GM12878 (cell line): ENCODE results near the gene TRIM3. TPM values are rescaled to one million over a fixed set of nuclear protein-coding genes. Genes with fewer than 3 reads are reported as not detected.

Source experiments
- ATAC-seq: fragments of 200-7000 bp; cut with Tn5 transposase; 3 replicates; pipeline ENCODE4 v1.9.1; 2020; ENCODE audit warnings: mild to moderate bottlenecking, moderate library complexity
- BruUV-seq: library from RNA; stranded (reverse); fragments of 400-500 nt; replicated peaks from 2 replicates; lab custom pipeline; 2021; lab: Mats Ljungman, UMichigan
- CTCF ChIA-PET: fragments of 300-600 bp; sonication (Branson Sonifier 250); formaldehyde crosslinking; extraction: SDS; loops from one replicate; lab custom pipeline; 2021; ENCODE audit warnings: inconsistent platforms; lab: Yijun Ruan, JAX
- POLR2A ChIA-PET: fragments of 350-600 bp; formaldehyde crosslinking; extraction: SDS; loops from one replicate; lab custom pipeline; 2021; ENCODE audit warnings: inconsistent platforms; lab: Charles Lee
- RAD21 ChIA-PET: fragments of 300-600 bp; sonication (Branson Sonifier 250); formaldehyde crosslinking; loops from one replicate; lab custom pipeline; 2023; ENCODE audit warnings: antibody characterized with exemption; ENCODE audit not compliant: unreplicated experiment; lab: Charles Lee
- SMC1A ChIA-PET: fragments of 300-600 bp; sonication (Branson Sonifier 250); formaldehyde crosslinking; loops from one replicate; lab custom pipeline; 2023; ENCODE audit not compliant: unreplicated experiment, uncharacterized antibody; lab: Charles Lee
- DNase-seq: peaks from one replicate; pipeline ENCODE4 v3.0.0-alpha.2; 2011; ENCODE audit warnings: low read depth, low spot score
- FAIRE-seq: peaks from 3 replicates; lab custom pipeline; 2011; peaks lifted over from hg19 to GRCh38; lab: Jason Lieb, UNC
- H2AFZ ChIP-seq: 2 replicates; pipeline ENCODE4 v1.6.0; 2011; ENCODE audit warnings: low read depth, low read length, control low read depth; ENCODE audit not compliant: control insufficient read depth
- H3K27ac ChIP-seq: 2 replicates; pipeline ENCODE4 v1.5.1; 2011; ENCODE audit warnings: control low read depth; ENCODE audit not compliant: control insufficient read depth, insufficient read depth
- H3K27me3 ChIP-seq, 2 experiments: replicated peaks in 1 of 2; 2 replicates each; pipeline versions ENCODE4 v1.6.0 to v1.6.1; 2011; ENCODE audit warnings: low read length in 1 of 2; ENCODE audit not compliant: control insufficient read depth in 2 of 2, insufficient read depth in 2 of 2
- H3K36me3 ChIP-seq, 2 experiments: 2 replicates each; pipeline ENCODE4 v1.5.1; 2011; ENCODE audit warnings: low read length in 1 of 2; ENCODE audit not compliant: control insufficient read depth in 2 of 2, insufficient read depth in 2 of 2
- H3K4me1 ChIP-seq: 2 replicates; pipeline ENCODE4 v1.6.1; 2011; ENCODE audit warnings: mild to moderate bottlenecking, low read length, moderate library complexity, mixed read lengths; ENCODE audit not compliant: control insufficient read depth, insufficient read depth
- H3K4me2 ChIP-seq: 2 replicates; pipeline ENCODE4 v1.6.0; 2011; ENCODE audit warnings: control low read depth; ENCODE audit not compliant: control insufficient read depth, insufficient read depth
- H3K4me3 ChIP-seq: fragments of 200-600 bp; sonication (generic); 2 replicates; pipeline ENCODE4 v1.5.1; 2016
- H3K79me2 ChIP-seq: 2 replicates; pipeline ENCODE4 v1.6.0; 2011; ENCODE audit warnings: low read length; ENCODE audit not compliant: control insufficient read depth, insufficient read depth
- H3K9ac ChIP-seq: 2 replicates; pipeline ENCODE4 v1.8.0; 2011; ENCODE audit warnings: low read length, control low read depth, mixed read lengths; ENCODE audit not compliant: control insufficient read depth, insufficient read depth
- H3K9me3 ChIP-seq: replicated peaks from 3 replicates; pipeline ENCODE4 v1.5.1; 2011; ENCODE audit warnings: mild to moderate bottlenecking, low read length; ENCODE audit not compliant: control insufficient read depth, insufficient read depth
- H4K20me1 ChIP-seq: 2 replicates; pipeline ENCODE4 v1.6.0; 2011; ENCODE audit not compliant: control insufficient read depth, insufficient read depth
- IRF3 ChIP-seq: fragments of 450-650 bp; IDR thresholded peaks from 2 replicates; pipeline ENCODE4 v1.6.1; 2014; ENCODE audit warnings: mild to moderate bottlenecking
- IRF5 ChIP-seq: fragments of 450-650 bp; IDR thresholded peaks from 2 replicates; pipeline ENCODE4 v1.6.1; 2017; ENCODE audit warnings: borderline replicate concordance
- MYC ChIP-seq: IDR thresholded peaks from 2 replicates; pipeline ENCODE4 v1.6.1; 2011; ENCODE audit warnings: mild to moderate bottlenecking, low read length, moderate library complexity, inconsistent platforms; ENCODE audit not compliant: insufficient read depth, insufficient replicate concordance, insufficient read length, severe bottlenecking
- RAD21 ChIP-seq: IDR thresholded peaks from 2 replicates; pipeline ENCODE4 v1.6.1; 2011; ENCODE audit warnings: mild to moderate bottlenecking, low read depth, low read length, moderate library complexity; ENCODE audit not compliant: insufficient read depth
- RB1 ChIP-seq: fragments of 450-650 bp; formaldehyde crosslinking; IDR thresholded peaks from 2 replicates; pipeline ENCODE4 v1.6.1; 2017; ENCODE audit warnings: mild to moderate bottlenecking, borderline replicate concordance
- STAT1 ChIP-seq: fragments of 450-650 bp; conservative IDR thresholded peaks from 2 replicates; pipeline ENCODE4 v1.6.1; 2014; ENCODE audit warnings: antibody characterized with exemption, mild to moderate bottlenecking
- TARDBP ChIP-seq: IDR thresholded peaks from 2 replicates; pipeline ENCODE4 v1.6.1; 2016; ENCODE audit warnings: borderline replicate concordance
- ZNF384 ChIP-seq: IDR thresholded peaks from 2 replicates; pipeline ENCODE4 v1.6.1; 2012; ENCODE audit warnings: low read depth, mild to moderate bottlenecking, low read length, improper control_type of control experiment, borderline replicate concordance
- WGBS: methylation state at CpG from one replicate; pipeline ENCODE4 v1.1.6; 2016; ENCODE audit warnings: low lambda C conversion rate; ENCODE audit not compliant: insufficient replicate concordance, insufficient coverage; ENCODE audit errors: missing lambda C conversion rate; 5-methylcytosine and 5-hydroxymethylcytosine counted together
- in situ Hi-C: fragments of 300-500 bp; cut with MboI; formaldehyde crosslinking; loops from 9 replicates; pipeline ENCODE4 v1.14.3; 2018; ENCODE audit warnings: mixed read lengths
- intact Hi-C: fragments of 100-400 bp; cut with micrococcal nuclease; formaldehyde crosslinking; loops from one replicate; pipeline ENCODE4 v1.14.2; 2022; ENCODE audit not compliant: unreplicated experiment
- polyA plus RNA-seq, 11 experiments: library from polyadenylated mRNA; depleted of rRNA in 4 of 11; unstranded in 6 of 11; stranded (reverse) in 5 of 11; fragments of >200 nt; fragmentation: Nextera tagmentation in 4 of 11; fragmentation: Illumina TruSeq in 1 of 11; extraction: Ambion mirVana in 4 of 11; extraction: Trizol in 1 of 11; gene quantifications; 1 replicate in 1 of 11; 2 replicates in 10 of 11; pipeline versions ENCODE4 v1.2.1 to v1.2.3, GENCODE V29; 2011 to 2016; ENCODE audit warnings: inconsistent platforms in 2 of 11, missing spikeins in 2 of 11, low read depth in 1 of 11
- total RNA-seq, 4 experiments: library from RNA; depleted of rRNA in 3 of 4; stranded (reverse); fragments of >200 nt in 3 of 4; fragmentation: Illumina TruSeq in 1 of 4; extraction: Trizol in 1 of 4; gene quantifications; 2 replicates each; pipeline versions ENCODE4 v1.2.1 to v1.2.3, GENCODE V29; 2013 to 2021

The TRIM3 gene
- total and polyA plus RNA-seq, 10 of the 15 experiments (the other 5 are each of a cell fraction or from before 2014, with no cell fraction given): 0.34 to 11.8 (median 4.8) TPM

GRCh38 chr11:6481924-6482275 lies 8.2 kb upstream of the TRIM3 start:
- Histone ChIP-seq H2AFZ (no peak overlapping the region), H3K27ac (peak overlapping the region; percentile 80), H3K4me2 (peak overlapping the region; percentile 98), H3K9ac (peak overlapping the region; percentile 89), H3K4me1 (peaks cover 19% of the 10 kb centered on the region), H3K9me3 (no peaks in the 10 kb centered on the region), H3K4me3 (peak overlapping the region; percentile 93), H3K27me3 (no peaks in the 10 kb centered on the region), H4K20me1 (no peaks in the 10 kb centered on the region), H3K36me3 (peaks cover 1 to 18% of the 10 kb centered on the region in 2 experiments; a peak in 3 of 4 replicates), H3K79me2 (peaks cover 40% of the 10 kb centered on the region)
- no peak for FAIRE-seq
- ChIA-PET CTCF (interaction anchor here (0.6 to 10.7 kb wide), 12 partner anchors 13 to 201 kb away, joined by 3 to 119 read pairs (median 6); partner anchors contain the start of gene MRPL17), SMC1A (interaction anchor here (0.8 to 2.9 kb wide), 8 partner anchors 12 to 201 kb away, joined by 3 to 14 read pairs (median 4); partner anchors contain the start of gene MRPL17), RAD21 (interaction anchor here (0.9 to 1.7 kb wide), 11 partner anchors 10 to 201 kb away, joined by 3 to 13 read pairs (median 4); partner anchors contain the start of genes MRPL17 and TPP1), POLR2A (interaction anchor here (0.8 to 2.0 kb wide), 10 partner anchors 12 to 247 kb away, joined by 3 to 26 read pairs (median 5); partner anchors contain the start of genes FHIP1B, ILK, MRPL17 and SMPD1)
- WGBS: 1% methylated on average over 13 of the region's 13 CpGs
- peak; percentile 29 for ATAC-seq
- no TSS peak for BruUV-seq
- intact Hi-C loops (loop anchor here (2.0 to 10.0 kb wide), 3 partner anchors 125 to 1043 kb away; partner anchors contain the start of genes CNGA4 and FHIP1B), in situ Hi-C loops (loop anchor here (5.0 kb wide), 1 partner anchor 125 kb away; no protein-coding TSS in a partner anchor)
- TF ChIP-seq RB1: no peak
- no peak for TF ChIP-seq IRF5
- no peak for TF ChIP-seq MYC
- no peak for TF ChIP-seq ZNF384
- no peak for TF ChIP-seq RAD21
- TF ChIP-seq IRF3: no peak
- no peak for TF ChIP-seq STAT1
- no peak for TF ChIP-seq TARDBP
- no peak for DNase-seq
